Gastrocnemius medialis (tissue), 4 donors: ENCODE results near the gene SPACA5.

Experiments
- POLR2A ChIP-seq, 2 donors: fragments of 450-650 bp; IDR thresholded peaks; one replicate each; pipeline ENCODE4 v1.6.1; 2017; ENCODE audit warnings: antibody characterized with exemption in 2 of 2, mild to moderate bottlenecking in 2 of 2, moderate library complexity in 2 of 2
- TF ChIP-seq, protein P1 (sequence below), 5 experiments: fragments of 450-650 bp in 3 of 5; fragments of 200-600 bp in 2 of 5; sonication (generic) in 2 of 5; IDR thresholded peaks in 4 of 5; conservative IDR thresholded peaks in 1 of 5; 1 replicate in 4 of 5; 2 replicates in 1 of 5; pipeline ENCODE4 v1.5.1; 2016 to 2019; ENCODE audit warnings: antibody characterized with exemption in 5 of 5, mild to moderate bottlenecking in 3 of 5, moderate library complexity in 3 of 5

DNA sequence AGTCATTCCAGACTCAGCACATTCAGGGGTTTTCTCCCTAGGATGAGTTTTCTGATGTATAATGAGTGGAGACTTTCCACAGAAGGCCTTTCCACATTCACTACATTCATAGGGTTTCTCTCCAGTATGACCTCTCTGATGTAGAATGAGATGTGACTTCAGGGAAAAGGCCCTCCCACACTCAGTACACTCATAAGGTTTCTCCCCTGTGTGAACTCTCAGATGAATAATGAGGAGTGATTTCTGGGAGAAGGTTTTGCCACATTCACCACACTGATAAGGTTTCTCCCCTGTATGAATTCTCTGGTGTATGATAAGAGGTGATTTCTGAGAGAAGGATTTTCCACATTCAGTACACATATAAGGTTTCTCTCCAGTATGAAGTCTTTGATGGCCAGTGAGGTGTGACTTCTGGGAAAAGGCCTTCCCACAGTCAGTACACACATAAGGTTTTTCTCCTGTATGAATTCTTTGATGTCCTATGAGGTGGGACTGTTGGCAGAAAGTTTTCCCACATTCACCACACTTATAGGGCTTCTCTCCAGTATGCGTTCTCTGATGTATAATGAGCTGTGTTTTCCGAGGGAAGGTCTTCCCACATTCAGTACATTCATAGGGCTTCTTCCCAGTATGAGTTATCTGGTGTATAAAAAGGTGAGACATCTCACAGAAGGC is 52.0 kb downstream of the SPACA5 start:
- TF ChIP-seq POLR2A (IDR thresholded peaks at IDR 0.05), result no peak
- TF ChIP-seq, protein P1, sequence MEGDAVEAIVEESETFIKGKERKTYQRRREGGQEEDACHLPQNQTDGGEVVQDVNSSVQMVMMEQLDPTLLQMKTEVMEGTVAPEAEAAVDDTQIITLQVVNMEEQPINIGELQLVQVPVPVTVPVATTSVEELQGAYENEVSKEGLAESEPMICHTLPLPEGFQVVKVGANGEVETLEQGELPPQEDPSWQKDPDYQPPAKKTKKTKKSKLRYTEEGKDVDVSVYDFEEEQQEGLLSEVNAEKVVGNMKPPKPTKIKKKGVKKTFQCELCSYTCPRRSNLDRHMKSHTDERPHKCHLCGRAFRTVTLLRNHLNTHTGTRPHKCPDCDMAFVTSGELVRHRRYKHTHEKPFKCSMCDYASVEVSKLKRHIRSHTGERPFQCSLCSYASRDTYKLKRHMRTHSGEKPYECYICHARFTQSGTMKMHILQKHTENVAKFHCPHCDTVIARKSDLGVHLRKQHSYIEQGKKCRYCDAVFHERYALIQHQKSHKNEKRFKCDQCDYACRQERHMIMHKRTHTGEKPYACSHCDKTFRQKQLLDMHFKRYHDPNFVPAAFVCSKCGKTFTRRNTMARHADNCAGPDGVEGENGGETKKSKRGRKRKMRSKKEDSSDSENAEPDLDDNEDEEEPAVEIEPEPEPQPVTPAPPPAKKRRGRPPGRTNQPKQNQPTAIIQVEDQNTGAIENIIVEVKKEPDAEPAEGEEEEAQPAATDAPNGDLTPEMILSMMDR (IDR thresholded peaks at IDR 0.05 in 4 of 5, conservative IDR thresholded peaks at IDR 0.05 in 1 of 5), result no peak
